Hepatic stellate cell (primary cell): ENCODE measurements around the gene HYPK.
"Not testable (repeated sequence)": the region's sequence is repeated elsewhere in the genome, so short reads cannot be mapped to it uniquely, and the experiment has no call there.

Source experiments
- DNase-seq: peaks from one replicate; pipeline ENCODE4 v3.0.0; 2011; ENCODE audit warnings: low spot score

Gene HYPK

DNA sequence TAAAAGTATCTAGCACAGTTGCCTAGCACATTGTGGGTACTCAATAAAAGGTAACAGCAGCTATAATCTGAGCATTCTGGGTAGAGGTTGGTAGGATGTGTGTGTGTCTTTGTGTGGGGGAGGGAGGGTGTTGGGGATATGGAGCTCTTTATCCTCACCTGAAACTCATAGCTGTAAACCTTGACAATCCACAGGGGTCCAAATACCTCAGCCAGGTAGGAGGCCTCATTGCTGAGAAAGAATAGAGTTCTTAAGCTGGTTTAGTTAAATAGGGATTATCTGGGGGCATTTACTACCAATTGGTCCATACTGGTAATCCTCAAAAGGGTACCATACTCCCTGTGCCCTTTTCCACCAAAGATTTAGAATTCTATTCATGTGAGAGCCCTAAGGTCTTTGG, 4.4 kb upstream of the HYPK start:
- no peak for DNase-seq

DNA sequence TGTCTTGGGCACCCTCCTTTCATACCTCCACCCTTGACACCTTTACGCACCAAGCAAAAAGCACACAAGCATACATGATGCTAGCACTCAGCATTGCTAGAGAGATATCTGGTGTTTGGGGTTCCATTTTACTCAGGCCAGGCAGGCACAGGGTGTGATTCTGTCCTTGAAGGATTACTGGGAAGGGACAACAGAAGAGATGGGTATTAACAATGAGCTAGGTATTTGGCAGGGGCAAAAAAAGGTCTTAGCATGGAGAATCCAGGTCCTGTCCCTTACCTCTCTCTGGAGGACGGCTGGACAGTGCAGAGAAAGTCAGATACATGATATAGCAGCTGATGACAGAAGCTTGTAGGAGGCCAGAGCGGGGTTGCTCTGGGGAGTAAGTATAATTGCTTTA, 3.8 kb upstream of the HYPK start:
- DNase-seq, result no peak

DNA sequence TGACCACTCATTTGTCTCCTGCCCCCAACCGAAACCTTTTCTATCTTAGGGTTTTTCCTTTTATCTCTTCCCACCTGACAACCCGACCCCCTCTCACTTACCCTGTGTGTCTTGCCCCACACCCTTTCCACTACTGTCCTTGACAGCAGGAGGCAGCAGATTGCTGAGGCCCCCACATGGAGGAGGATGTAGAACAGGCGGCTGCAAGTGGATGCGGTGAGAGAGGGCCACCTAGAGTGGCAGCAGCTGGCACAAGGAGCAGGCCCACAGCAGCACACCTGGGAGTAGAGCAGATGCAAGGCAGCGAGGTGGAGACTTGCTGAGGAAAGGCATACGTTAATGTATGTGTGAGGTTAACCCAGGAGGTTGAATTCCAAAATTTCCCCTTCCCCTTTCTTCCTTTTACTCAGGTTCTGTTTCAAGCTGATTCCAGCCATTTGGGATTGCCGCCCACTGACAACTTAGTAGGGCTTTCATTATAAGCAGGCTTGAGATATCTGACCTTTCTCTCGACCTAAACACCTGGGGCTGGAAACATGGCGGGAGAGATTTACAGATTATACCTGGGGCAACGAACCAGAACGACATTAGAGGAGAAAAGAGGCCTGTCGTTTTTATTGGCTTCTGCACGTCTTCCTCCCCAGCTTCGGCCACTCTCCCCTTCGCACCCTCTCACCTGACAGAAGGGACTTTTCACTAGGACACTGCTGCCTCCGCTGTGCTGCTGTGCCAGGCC, 1.0 kb upstream of the HYPK start:
- DNase-seq, result no peak

DNA sequence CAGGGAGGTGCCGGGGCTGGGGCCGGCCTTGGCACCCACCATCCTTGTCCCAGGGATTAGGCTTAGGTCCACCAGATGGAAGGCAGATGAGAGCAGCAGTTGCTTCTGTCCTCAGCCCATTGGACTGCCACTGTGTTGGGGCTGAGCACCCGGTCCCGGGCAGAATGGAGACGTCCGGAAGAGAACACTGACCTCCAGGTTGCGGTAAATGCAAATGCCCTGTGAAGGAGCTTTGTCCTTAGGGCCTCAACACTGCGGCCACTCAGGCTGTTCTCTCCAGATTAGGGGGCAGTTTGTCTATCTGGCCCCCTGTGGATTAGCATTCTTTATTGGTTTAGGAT, 484 bp upstream of the HYPK start, which contains the start of gene SERINC4:
Gene SERINC4 (minus strand): TSS at position 276 of the 341 bp plus-strand sequence. CDS start 234 bp downstream, at position 42.
- no peak for DNase-seq

DNA sequence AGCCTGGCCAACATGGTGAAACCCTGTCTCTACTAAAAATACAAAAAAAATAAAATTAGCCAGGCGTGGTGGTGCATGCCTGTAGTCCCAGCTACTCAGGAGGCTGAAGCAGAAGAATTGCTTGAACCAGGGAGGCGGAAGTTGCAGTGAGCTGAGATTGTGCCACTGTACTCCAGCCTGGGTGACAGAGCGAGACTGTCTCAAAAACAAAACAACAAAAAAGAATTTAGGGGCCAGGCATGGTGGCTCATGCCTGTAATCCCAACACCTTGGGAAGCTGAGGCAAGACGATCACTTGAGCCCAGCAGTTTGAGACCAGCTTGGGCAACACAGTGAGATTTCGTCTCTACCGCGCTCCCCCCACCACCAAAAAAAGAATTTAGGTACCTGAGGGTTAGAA, 2.3 kb downstream of the HYPK start:
- not testable (repeated sequence) for DNase-seq

DNA sequence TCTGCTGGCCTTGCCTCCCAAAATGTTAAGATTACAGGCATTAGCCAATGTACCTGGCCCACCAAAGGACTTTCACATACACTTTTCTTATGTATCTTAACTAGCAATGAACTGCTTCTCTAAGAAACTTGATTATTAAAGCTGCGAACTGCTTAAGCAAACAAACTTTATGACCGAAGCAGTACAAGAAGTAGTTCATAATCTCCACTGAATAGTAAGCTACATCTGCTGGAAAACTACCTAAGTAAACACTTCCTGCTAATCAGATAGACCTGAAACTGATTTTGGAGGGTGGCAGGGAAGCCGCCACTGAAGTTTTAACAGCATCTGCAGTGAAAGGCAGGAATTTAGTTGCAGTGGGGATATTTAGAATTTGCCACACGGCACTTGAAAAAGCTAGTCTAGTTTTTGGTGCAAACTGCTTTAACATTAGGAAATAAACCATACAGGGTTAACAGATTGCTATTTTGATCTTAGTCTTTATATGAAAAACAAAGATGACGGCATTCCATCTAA, 8.1 kb downstream of the HYPK start:
- no peak for DNase-seq

DNA sequence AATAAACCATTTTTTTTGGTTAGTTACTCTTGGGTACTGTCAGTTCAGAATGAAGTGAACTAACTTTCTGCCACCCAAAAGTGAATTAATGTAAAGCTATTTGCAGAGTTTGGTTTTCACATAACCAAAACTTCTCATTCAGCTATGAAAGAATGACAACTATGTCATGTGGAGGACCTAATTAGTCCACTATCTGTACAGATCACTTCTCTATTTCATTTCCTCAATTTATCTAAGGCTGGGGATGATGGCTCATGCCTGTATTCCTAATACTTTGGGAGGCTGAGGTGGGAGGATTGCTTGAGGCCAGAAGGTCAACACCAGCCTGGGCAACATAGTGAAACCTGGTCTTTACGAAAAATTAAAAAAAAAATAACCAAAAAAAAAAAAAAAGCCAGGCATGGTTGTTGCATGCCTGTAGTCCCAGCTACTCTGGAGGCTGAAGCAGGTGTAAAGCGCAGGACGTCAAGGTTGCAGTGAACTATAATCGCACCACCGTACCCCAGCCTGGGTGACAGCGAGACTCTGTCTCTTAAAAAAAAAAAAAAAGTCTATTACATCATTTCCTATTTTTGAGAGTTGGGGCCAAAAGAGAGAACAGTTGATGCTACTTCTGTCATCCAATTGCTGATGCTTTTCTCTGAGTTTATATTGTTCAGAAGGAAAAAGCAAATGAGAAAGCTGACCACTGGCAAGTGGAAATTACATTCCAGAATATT, 8.7 kb downstream of the HYPK start:
- no peak for DNase-seq

DNA sequence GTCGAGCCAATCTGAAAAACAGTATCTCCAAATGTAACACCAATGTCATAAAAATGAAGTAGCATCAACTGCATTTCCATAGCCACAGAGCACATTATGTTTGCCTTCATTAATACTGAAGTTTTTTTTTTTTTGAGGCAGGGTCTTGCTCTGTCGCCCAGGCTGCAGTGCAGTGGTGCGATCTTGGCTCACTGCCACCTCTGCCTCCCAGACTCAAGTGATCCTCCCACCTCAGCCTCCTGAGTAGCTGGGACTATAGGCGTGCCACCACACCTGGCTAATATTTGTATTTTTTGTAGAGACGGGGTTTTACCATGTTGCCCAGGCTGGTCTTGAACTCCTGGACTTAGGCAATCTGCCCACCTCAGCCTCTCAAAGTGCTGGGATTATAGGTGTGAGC, 14.7 kb downstream of the HYPK start:
- DNase-seq, result not testable (repeated sequence)

DNA sequence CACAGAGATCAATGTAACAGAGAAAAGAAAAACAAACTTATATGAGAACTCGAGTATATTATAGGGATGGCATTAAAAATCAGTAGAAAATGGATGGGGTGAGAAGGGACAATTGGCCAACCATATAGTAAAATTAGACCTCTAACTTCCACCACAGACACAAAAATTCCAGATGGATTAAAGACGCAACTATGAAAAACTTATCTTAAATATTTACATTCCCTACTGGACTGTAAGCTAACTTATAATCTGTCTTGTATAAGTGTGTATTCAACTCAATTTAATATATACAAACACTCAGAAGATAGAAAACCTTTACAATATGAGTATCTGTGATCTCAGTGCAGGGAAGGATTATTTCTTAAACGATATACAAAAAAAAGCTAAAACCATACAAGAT, 21.1 kb downstream of the HYPK start:
- no peak for DNase-seq

DNA sequence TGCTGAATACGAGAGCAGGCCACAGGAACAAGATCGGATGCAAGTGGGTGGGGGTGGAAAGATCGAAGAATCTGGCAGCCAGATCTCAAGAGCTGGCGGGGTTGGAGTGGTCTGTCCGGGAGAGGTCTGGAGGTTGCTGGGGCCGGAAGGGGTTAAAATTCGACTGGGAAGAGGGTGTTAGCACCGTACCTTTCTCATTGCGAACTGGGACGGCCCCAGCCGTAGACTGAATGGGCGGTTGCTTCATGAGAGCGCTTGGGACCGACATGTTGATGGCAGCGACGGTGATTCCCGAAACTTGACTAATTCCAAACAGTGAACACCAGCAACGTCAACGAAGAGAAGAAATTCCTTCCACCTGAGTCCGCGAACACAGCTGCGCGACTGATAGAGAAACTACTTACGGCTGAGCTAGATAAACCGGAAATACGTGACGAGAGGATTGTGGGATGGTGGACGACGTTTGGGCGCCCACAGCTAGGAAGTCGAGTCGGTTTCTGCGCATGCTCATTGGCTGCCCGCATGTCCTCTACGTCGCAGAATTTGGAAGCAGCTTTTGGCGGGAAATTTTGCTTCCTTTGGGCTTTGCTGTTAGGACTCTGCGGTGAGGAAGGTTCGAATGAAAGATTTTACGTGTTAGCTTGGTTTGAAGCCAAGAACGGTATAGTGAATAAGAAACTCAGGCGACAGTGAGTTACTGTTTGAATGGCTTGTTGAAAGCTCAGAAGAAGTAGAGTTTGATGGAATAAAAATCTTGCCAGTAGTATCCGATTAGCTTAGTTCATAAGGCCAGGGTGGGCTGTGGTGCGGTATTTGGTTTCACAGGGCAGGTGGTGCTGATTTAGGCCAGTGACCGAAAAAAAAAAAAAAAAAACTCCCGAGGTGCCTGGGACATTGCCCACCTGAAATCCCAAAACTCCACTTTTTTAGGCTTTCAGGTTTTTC, 24.2 kb downstream of the HYPK start, which contains the start of gene MFAP1:
Gene MFAP1 (minus strand): TSS at position 389 of the 945 bp plus-strand sequence. CDS start 121 bp downstream, at position 268.
- DNase-seq, result peak; percentile 96

DNA sequence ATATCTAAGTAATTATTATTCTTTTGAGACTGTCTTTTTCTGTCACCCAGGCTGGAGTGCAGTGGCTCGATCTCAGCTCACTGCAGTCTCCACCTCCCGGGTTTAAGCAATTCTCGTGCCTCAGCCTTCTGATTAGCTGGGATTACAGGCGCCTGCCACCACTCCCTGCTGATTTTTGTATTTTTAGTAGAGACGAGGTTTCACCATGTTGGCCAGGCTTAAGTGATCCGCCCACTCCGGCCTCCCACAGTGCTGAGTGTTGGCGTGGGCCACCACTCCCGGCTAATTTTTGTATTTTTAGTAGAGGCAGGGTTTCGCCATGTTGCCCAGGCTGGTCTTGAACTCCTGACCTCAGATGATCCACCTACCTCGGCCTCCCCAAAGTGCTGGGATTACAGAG, 24.9 kb downstream of the HYPK start:
- DNase-seq, result not testable (repeated sequence)

DNA sequence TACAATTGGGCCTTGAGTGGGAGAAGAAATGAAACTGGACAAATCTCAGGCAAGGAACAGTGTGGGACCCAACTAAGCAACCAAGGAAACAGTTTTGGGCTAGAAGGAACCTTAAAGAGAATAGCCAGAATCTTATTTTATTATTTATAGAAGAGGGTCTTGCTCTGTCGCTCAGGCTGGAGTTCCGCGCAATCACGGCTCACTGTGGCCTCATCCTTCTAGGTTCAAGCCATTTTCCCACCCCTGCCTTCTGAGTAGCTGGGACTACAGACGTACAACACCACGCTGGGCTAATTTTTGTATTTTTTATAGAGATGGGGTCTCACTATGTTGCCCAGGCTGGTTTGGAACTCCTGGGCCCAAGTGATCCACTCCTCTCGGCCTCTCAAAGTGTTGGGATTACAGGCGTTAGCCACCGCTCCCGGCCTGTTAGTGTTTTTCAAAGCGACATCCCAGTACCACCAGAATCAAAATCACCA, 25.7 kb downstream of the HYPK start:
- DNase-seq, result no peak

DNA sequence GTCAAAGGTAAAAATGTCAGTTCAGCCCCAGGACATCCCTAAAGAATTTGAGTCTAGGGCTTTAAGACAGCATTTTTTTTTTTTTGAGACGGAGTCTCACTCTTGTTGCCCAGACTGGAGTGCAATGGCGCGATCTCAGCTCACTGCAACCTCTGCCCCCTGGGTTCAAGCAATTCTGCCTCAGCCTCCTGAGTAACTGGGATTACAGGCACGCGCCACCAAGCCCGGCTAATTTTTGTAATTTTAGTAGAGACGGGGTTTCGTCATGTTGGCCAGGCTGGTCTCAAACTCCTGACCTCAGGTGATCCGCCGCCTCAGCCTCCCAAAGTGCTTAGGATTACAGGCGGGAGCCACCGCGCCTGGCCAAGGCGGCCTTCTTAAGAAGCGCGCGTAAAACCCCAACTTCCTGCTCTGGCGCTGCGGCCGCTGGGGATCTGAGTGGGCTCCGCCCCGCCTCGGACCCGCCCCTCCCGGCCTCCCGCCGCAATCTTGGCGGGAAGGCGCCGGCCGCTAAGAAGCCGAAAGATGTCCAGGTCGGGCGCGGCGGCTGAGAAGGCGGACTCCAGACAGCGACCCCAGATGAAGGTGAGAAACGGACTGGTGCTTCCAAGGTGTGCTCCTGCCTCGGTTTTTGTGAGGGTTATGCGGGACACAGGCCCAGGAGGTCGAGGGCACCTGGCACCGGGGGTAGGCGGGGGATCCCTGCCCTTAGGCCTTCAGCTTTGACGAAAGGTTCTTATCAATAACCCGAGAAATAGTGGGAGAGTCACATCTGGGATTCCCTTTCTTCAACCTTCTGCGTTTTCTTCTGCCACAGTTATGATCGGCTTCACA, 26.3 kb downstream of the HYPK start, which contains the start of gene WDR76:
Gene WDR76 (plus strand): TSS at position 495 of the 834 bp plus-strand sequence. CDS start 31 bp downstream, at position 526.
- DNase-seq, result peak; percentile 80

DNA sequence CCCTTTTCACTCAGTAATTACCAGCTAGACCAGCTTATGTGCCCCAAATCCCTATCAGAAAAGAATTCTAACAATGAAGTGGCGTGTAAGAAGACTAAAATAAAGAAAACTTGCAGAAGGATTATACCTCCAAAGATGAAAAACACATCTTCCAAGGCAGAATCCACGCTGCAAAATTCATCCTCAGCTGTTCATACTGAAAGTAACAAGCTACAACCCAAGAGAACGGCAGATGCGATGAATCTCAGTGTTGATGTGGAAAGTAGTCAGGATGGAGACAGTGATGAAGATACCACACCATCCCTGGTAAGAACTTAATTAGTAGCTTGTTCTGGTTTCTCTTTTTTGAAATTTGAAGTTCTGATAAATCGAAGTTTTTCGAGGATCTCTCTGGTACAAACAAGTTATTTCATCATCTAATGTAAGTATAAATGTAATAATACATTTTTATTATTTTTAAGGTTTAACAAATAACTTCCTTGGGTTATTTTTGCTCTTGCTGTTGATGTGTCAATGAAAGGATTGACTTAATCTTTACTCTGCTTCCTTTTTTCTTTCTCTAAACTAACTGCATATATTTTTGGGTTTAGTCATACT, 27.8 kb downstream of the HYPK start:
- peak; percentile 16 for DNase-seq

DNA sequence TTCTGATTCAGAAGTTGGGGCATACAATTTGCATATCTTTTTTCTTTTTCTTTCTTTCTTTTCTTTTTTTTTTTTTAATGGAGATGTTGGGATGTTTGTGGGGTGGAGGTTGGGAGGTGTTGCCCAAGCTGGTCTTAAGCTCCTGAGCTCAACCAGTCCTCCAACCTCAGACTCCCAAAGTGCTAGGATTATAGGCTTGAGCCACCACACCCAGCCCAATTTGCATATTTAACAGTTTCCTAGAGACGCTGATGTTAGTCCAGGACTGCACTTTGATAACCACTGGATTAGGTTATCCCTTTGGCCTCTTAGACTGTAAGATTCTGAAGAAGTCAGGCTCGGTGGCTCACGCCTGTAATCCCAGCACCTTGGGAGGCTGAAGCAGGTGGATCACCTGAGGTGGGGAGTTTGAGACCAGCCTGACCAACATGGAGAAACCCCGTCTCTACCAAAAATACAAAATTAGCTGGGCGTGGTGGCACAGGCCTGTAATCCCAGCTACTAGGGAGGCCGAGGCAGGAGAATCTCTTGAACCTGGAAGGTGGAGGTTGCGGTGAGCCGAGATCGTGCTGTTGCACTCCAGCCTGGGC, 29.6 kb downstream of the HYPK start:
- not testable (repeated sequence) for DNase-seq

DNA sequence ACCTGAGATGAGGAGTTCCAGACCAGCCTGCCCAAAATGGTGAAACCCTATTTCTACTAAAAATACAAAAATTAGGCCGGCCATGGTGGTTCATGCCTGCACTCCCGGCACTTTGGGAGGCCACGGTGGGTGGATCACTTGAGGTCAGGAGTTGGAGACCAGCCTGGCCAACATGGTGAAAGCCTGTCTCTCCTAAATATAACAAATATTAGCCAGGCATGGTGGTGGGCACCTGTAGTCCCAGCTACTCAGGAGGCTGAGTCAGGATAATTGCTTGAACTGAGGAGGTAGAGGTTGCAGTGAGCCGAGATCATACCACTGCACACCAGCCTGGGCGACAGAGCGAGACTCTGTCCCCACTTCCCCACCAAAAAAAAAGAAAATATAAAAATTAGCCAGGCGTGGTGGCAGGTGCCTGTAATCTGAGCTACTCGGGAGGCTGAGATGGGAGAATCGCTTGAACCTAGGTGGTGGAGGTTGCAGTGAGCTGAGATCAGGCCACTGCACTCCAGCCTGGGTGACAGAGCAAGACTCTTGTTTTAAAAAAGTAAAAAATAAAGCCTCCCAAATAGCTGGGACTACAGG, 30.4 kb downstream of the HYPK start:
- DNase-seq, result not testable (repeated sequence)

DNA sequence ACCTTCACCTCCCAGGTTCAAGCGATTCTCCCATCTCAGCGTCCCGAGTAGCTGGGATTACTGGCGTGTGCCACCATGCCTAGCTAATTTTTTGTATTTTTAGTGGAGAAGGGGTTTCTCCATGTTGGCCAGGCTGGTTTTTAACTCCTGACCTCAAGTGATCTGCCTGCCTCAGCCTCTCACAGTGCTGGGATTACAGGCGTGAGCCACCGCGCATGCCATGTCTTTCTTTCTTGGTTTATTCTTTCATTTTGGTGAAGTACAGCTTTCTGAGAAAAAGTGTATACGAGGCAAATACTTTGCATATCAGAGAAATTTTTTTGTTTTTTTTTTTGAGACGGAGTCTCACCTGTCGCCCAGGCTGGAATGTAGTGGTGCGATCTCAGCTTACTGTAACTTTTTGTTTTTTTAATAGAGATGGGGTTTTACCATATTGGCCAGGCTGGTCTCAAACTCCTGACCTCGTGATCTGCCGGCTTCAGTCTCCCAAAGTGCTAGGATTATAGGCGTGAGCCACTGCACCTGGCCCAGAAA, 31.2 kb downstream of the HYPK start:
- DNase-seq, result not testable (repeated sequence)

DNA sequence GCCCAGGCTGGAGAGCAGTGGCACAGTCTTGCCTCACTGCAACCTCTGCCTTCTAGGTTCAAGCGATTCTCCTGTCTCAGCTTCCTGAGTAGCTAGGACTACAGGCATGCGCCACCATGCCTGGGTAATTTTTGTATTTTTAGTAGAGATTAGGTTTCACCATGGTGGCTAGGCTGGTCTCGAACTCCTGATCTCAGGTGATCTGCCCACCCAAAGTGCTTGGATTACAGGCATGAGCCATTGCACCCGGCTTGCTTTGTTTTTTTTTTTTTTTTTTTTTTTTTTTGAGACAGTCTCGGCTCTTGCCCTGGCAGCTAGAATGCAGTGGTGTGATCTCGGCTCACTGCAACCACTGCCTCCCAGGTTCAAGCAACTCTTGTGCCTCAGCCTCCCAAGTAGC, 32.1 kb downstream of the HYPK start:
- DNase-seq, result not testable (repeated sequence)

DNA sequence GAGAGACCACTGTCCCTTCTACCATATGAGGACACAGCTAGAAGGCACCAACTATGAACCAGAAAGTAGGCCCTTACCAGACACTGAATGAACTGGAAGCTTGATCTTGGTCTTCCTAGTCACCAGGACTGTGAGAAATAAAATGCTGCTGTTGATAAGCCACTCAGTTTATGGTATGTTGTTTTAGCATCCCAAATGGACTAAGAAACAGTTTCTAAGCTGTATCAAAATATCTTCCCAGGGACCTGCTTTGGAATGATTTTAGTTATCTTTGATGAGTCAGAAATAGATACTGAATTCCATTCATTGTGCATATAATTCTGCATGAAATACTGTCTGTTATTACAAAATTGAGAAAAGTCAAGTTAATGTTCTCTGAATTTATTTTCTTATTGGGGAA, 45.0 kb downstream of the HYPK start:
- no peak for DNase-seq
